Stimulated activated CD4-positive, alpha-beta T cell treated with anti-CD3 and anti-CD28 coated beads, Interleukin-15, amount 100 ng/mL, for 1 hour (primary cell): ENCODE measurements around the gene GIGYF1.
"Not testable (repeated sequence)": the region's sequence is repeated elsewhere in the genome, so short reads cannot be mapped to it uniquely, and the experiment has no call there.

Experiments
- DNase-seq, 2 donors: peaks; one replicate each; pipeline ENCODE4 v3.0.0-alpha.2; 2020; ENCODE audit warnings: low read depth in 1 of 2, low spot score in 1 of 2

The GIGYF1 gene

GRCh38 chr7:100674411-100675104, 19.5 kb downstream of the GIGYF1 start:
- DNase-seq, result no peak

DNA sequence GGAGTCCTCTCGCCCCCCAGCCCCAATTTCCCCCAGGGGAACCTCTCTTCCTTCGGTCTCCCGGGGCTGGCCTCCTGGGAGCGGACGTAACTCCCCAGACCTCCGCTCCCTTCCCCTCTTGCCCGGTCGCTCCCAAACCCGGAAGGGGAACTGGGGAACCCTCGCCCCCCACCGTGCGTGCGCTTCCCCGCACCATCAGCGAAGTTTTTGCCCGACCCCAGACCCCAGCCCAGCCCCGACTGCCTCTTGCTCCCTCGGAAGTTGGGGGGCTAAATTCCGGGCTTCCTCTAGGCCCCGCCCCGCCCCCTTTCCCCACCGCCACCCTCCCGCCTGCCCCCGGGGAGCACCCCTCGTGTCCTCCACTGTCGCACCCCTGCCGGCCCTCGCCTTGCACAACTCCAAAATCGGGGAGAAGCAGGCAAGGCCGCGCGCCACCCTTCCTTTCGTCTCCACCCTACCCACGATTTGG, 20.1 kb downstream of the GIGYF1 start:
- no peak for DNase-seq

DNA sequence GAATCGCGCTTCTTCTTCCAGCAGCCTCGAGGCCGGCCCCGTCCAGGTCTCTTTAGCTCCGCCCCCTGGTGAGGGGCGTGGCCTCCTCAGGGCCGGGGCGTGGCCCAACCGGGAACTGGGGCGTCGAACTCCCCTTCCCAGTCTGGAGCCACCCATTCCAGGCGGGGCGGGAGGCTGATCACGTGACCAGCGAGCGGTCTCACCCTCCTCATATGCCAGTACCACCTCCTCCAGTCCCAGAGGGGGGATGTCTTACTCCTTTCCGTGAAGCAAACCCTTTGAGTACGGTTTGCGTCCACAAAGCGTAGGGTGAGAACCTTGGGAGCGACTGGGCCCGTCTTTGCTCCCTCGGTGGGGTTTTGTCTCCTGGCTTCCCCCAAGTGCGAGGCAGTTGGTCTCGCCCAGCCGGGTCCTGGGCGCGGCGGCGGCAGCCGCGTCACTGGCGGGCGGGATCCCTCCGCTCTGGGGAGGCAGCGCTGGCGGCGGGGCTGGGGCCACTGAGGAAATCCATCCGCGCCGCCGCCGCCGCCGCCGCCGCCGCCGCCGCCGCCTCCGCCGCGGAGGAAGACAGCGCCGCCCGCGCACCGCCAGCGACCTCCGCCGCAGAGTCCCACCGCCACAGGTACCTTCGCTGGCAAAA, 20.6 kb downstream of the GIGYF1 start, which contains the start of gene GNB2:
GNB2 (plus strand) TSS at position 439 of the 640 bp plus-strand sequence. CDS start 2,526 bp downstream, outside the sequence.
- peak; percentile 97 to 99 for DNase-seq

DNA sequence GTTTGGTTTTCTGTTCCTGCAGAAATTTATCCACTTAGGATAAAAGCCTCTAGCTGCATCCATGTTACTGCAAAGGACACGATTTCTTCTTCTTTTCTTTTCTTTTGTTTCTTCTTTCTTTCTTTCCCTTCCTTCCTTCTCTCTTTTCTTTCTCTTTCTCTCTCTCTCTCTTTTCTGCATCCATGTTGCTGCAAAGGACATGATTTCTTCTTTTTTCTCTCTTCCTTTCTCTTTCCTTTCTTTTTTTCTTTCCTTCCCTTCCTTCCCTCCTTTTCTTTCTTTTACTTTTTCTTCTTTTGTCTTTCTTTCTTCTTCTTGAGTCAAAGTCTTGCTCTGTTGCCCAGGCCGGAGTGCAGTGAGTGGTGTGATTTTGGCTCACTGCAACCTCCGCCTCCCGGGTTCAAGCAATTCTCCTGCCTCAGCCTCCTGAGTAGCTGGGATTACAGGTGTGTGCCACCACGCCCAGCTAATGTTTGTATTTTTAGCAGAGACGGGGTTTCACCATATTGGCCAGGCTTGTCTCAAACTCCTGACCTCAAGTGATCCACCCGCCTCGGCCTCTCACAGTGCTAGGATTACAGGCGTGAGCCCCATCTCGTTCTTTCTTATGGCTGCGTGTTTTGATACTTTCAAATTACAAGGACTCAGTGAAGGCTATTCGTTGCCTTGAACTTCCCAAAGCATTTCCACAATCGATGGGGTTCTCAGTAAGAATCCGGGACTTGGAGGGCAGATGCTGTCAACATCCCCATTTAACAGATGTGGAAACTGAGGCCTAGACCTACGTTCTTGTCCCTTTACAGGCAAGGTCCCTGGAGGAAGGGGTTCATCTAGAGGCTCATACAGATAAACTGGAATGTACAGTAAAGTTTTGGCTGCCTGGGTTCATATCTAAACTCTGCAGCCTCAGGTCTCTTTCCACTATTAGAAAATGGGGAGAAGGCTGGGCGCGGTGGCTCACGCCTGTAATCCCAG, 22.4 kb downstream of the GIGYF1 start:
- no peak for DNase-seq

GRCh38 chr7:100670074-100670473, 24.0 kb downstream of the GIGYF1 start:
- no peak for DNase-seq

GRCh38 chr7:100669106-100669505, 24.9 kb downstream of the GIGYF1 start:
- DNase-seq, result not testable (repeated sequence)

DNA sequence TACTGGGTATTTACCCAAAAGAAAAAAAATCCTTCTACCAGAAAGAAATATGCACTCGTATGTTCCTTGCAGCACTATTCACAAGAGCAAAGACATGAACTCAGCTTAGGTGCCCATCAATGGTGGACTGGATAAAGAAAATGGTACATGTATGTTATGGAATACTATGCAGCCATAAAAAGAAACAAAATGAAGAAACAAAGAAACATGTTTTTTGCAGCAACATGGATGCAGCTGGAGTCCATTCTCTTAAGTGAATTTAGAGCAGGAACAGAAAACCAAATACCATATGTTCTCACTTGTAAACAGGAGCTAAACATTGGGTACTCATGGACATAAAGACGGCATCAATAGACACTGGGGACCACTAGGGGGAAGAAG, 26.0 kb downstream of the GIGYF1 start:
- no peak for DNase-seq

DNA sequence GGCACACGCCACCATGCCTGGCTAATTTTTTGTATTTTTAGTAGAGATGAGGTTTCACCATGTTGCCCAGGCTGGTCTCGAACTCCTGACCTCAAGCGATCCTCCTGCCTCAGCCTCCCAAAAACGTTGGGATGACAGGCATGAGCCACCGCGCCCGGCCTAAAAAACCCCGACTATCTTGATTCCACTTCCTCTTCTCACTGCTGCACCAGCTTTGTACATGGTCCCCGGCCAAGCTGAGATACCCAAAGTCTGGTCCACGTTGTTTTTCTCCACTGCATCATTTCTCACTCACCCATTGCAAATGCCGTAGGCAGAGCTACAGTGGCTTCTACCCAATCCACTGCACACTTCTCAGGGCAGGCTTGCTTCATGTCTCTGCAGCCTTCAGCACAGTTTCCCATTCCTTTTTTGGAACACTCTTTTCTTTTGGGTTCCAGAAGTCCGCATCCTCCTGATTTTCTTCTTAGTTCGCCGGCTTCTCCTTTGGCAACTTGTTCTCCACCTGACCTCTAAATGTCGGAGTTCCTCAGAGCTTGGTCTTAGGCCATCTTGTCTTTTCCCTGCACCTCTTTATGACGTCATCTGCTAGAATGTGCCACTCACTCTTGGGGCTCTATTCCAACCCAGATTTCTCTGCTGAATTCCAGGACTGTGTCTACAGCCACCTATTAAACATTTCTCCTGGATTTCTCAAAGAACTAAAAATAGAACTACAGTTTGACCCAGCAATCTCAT, 26.6 kb downstream of the GIGYF1 start:
- DNase-seq, result no peak

DNA sequence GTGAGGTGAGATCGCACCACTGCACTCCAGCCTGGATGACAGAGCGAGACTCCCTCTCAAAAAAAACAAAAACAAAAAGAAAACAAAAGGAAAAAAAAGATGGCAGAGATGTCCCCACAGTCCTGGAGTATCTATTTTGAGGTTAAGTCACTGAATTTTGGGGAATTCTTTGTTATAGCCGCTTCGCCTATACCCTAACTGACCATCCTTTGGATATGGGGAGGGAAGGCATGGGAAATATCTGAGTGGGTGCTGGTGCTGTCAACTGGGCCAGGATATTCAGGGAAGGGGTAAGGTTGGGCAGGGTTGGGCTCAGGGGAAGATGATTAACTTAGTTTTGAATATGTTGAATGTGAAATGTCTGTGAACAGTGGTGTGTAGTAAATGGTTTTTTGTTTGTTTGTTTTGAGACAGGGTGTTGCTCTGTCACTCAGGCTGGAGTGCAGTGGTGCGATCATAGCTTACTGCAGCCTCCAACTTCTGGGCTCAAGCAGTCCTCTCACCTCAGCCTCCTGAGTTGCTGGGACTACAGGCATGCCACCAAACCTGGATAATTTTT, 28.8 kb downstream of the GIGYF1 start:
- DNase-seq, result no peak

DNA sequence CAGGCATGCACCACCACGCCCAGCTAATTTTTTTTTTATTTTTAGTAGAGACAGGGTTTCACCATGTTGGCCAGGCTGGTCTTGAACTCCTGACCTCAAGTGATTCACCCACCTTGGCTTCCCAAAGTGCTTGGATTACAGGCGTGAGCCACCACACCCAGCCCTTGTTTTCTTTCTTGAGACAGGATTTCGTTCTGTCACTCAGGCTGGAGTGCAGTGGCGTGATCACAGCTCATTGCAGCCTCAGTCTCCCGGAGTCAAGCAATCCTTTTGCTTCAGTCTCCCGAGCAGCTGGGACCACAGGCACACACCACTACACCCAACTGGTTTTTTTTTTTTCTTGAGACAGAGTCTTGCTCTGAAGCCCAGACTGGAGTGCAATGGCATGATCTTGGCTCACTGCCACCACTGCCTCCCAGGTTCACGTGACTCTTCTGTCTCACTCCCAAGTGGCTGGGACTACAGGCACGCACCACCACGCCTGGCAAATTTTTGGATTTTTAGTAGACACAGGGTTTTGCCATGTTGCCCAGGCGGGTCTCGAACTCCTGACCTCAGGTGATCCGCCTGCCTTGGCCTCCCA, 31.8 kb downstream of the GIGYF1 start:
- DNase-seq, result not testable (repeated sequence)

- DNase-seq, result peak in 1 of 2 donors; percentile 45
Measured at GRCh38 chr7:100655908-100656674, 38.0 kb downstream of the GIGYF1 start, which contains the start of gene ACTL6B. TSS of gene ACTL6B (minus strand) at chr7:100656448. CDS start at chr7:100656354, 94 bp downstream.

DNA sequence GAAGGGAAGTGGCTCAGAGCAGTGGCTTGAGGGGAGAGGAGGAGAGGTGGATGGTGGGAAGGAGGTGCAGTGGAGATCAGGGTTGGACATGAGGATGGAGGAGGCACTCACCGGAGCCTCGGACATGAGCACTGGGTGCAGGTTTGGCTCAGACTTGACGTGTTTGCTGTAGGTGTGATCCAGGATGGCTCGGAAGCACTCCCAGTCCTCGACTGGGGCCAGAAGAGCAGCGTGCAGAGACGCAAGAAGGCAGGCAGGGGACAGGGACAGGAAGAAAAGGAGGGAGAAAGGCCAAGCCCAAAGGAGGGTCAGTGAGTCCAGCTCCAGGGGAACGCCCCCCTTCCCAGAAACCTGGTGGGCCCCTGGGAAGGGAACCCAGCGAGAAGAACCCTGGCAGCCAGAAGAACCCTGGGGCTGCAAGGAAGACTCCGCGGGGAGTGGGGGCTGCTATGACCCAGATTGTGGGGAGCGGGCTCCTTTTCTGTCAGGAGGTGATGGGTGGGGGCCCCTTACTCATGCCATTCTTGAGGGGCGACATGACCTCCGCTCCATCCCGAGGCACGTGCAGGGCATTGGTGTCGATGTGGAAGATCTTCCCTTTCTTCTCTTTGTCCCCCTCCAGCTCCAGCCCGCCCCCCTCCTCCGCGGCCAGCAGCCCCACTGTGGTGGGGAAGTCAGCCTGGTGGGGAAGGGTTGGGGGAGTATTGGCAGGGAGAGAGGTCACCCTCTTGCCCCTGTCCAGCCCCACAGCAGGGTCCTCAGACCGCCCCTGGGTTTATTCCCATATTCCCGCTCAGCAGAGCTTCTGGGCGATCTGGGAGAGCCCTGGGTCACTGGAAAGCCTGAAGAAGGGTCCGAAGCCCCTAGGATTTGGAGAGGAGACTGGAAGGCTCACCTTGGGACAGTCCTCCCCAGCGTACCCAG, 38.9 kb downstream of the GIGYF1 start:
- no peak for DNase-seq

DNA sequence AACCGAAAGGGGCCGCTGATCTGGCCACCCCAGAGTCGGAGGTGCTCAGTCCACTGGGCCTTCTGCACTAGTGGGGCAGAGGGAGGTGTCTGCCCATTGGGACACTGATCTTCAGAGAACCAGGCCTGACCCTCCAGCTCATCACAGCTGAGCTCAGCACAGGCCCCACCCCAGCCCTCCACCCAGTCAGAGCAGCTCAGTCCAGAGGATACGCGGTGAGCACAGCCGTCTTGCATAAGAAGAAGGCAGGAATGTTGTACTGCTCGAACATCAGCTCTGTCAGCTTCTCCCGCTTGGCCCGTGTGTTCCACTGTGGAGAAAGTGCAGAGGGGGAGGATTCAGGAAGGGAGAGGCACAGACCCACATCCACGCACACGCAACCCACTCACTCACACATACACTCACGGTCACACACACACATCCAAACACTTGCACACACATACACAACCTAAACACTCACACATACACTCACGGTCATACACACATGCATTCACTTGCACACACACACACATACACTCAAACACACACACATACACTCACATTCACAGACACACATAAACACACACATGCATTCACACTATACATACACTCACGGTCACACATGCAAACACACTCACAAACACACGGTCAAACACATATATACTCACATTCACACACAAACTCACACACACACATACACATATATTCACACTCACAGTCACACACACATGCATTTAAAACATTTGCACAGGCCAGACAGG, 44.1 kb downstream of the GIGYF1 start:
- DNase-seq, result no peak

- no peak for DNase-seq
Measured at GRCh38 chr7:100642534-100642907, 51.5 kb downstream of the GIGYF1 start.

GRCh38 chr7:100641860-100642533, 52.1 kb downstream of the GIGYF1 start:
- DNase-seq, result no peak

GRCh38 chr7:100641463-100641859, 52.6 kb downstream of the GIGYF1 start, which contains the start of gene TFR2:
TSS of gene TFR2 (minus strand) at chr7:100641552. CDS start at chr7:100641509, 43 bp downstream.
- no peak for DNase-seq
